ENCODE results near the gene CDCP2.
"Not testable (repeated sequence)": the region's sequence is repeated elsewhere in the genome, so short reads cannot be mapped to it uniquely, and the experiment has no call there.

Gene CDCP2

DNA sequence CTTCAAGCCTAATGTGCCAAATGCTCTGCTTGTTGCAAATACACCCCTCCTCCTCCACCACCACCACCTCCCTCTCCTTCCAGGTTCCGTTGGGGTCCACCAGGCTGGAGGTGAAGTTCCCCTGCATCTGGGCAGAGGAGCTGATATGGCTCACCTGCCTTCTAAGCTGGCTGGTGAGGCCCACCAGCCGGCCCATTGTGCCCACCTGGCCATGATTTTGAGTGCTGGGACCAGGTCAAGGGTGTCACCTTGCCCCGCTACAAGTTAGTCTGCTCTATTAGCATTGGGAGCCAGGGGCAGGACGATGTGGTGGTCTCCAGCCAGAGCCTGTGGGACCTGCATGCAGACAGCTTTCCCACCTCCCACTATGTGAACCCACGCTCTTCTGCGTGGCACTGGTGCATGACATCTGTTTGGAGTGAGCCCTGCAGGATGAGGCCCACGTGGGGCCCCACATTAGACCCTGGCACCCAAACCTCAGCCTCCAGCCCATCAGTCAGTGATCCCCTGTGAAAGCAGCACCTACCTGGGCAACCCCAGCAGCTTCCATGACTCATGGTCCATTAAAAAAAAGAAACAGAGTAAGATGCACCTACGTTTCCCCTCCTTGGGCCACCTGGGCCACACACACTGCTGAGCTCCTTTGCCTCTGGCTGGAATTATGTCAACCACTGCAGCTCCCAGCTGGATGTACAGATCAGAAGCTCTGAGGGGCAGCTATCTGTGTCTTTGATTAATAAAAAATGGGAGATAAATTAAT, 15.6 kb upstream of the CDCP2 start:
- no peak for DNase-seq (ENCODE audit: low read depth in 2 of 2)

DNA sequence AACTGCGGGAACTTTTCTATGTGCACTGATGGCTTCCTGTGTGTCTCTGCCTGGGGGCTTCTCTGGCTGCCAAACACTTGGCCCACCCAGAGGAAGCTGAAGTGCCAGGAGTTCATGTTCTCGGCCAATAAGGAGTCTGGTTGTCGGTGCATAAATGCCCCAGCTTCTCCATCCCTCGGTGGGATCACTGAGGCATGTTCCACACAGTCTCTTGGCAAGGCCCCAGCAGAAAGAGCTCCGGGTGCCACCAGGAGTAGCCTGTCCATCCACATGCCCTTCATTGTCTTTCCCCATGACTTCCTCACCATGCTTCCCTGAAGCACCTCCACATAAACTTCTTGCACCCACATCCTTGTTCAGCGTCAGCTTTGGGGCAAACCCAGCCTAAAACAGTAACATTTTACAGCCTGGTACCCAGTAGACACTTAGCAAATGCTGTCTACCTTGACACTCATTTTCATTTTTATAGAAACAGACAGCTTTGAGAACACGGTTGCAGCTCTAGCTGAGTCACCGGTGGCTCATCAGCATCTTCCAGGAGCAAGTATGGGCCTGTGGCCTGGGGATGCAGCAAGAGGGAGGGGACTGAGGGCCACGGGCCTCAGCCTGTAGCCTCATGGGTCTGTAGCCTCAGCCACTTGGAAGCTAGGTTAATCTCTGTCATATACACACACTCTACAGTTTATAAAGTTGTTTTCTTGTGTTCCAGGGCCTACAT, 14.8 kb upstream of the CDCP2 start:
- DNase-seq (ENCODE audit: low read depth in 2 of 2), result no peak

GRCh38 chr1:54166357-54166756, 13.6 kb upstream of the CDCP2 start:
- DNase-seq (ENCODE audit: low read depth in 2 of 2), result not testable (repeated sequence)

GRCh38 chr1:54165146-54165545, 12.3 kb upstream of the CDCP2 start:
- no peak for DNase-seq (ENCODE audit: low read depth in 2 of 2)

GRCh38 chr1:54163573-54163972, 10.8 kb upstream of the CDCP2 start:
- no peak for DNase-seq (ENCODE audit: low read depth in 2 of 2)

- DNase-seq (ENCODE audit: low read depth in 2 of 2), result no peak
Measured at GRCh38 chr1:54163051-54163450, 10.3 kb upstream of the CDCP2 start.

DNA sequence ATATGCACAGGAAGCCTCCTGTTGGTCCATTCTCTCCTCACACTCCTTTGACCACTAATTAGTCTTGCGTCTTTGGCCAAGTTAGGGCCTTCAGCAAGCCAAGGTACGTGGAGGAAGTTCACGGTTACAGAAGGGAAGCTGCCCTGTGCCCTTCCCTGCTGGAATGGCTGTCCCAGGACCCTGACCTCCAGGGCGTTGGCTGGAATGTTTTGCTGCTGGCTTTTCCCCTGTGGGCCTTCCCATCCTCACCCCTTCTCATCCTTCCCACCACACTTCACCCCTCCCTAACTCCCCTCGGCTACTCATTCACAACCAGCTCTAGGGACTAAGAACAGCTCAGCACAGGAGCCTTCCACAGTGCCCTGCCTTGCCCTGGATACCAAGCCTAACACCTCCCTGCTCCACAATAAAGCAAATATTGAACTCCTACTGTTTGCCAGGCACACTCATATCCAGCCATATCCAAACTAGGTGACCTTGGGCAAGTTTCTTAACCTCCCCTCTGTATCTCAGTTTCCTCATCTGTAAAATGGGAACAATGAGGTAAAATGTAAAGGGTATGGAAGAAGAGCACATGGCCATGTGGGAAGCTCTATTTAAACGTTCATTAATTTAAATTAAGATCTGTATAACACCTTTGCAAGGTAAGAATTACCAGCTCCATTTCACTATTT, 8.8 kb upstream of the CDCP2 start:
- no peak for DNase-seq (ENCODE audit: low read depth in 2 of 2)

DNA sequence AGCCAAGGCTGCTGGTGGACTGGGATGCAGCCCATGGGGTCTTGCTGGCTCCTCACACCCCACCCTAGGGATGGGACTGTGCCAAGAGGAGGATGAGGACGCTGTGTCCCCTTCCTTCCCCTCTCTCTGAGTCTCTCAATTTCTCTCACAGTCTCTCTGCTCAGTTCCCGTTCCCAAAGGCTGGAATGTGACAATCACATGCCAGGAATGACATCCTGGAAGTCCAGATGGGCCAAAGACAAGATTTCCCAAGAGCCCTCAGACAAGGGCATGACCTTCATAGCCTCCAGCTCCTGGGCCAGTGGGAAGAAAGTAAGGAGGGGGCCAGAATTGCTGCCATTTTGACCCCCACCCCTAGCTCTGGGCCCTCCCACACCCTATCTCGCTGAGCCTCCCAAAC, 7.6 kb upstream of the CDCP2 start:
- no peak for DNase-seq (ENCODE audit: low read depth in 2 of 2)

DNA sequence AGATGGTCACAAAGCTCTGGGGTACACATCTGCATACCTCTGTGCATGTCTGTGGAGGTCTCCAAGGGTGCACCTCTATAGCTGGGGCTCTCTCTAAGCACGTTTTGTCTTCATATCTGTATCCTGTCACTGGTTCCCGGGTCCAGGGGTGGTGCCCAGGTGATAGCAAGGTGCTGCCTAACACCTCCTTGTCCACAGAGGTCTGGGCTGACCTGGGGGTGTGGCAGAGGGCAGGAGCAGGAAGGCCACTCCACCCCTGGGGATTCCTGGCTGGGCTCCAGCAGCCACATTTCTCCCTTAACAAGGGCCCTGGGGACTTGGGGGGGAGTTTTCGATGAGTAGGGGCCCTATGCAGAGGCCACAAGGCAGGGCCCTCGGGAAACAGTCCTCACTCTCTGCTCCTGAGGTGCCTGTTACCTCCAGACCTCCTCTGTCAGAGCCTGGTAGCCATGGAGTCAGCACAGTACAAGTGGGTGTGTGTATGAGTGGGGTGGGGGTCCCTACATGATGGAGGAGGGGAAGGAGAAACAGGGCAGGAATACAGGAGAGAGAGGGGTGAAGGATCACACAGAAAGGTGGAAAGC, 7.0 kb upstream of the CDCP2 start:
- DNase-seq (ENCODE audit: low read depth in 2 of 2), result no peak

DNA sequence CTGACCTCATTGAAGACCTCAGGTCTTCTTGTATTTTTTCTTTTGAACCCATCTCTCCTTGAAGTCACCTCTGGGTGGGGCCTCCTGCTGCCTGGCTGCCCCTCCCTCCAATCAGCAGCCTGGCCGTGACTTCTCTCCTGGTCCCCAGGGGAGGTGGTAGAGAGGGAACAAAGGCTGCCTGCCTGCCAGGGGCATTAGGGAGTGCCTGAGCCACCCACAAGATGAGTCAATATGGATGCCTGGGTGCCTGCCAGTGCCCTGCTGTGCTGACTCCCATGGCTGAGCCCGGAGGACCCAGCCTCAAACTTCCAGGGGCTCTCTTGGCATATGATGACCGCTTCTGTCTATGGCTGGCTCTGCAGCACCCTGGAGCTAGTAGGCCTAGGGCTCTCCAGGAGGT, 5.3 kb upstream of the CDCP2 start:
- DNase-seq (ENCODE audit: low read depth in 2 of 2), result no peak

DNA sequence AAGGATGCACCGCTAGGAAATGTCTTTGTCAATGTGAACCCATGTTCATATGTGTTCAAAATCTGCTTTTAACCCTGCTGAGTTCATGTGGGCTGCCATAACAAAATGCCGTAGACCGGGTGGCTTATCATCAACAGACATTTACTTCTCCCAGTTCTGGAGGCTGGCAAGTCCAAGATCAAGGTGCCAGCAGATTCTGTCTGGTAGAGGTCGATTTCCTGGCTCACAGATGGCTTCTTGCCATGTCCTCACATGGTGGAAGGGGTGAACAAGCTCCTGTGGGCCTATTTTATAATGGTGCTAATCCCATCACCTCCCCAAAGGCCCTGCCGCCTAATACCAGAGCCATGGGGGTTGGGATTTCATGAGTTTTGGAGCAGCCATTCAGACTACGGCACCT, 4.6 kb upstream of the CDCP2 start:
- no peak for DNase-seq (ENCODE audit: low read depth in 2 of 2)

- no peak for DNase-seq (ENCODE audit: low read depth in 2 of 2)
Measured at GRCh38 chr1:54156986-54157385, 4.2 kb upstream of the CDCP2 start.

GRCh38 chr1:54156201-54156600, 3.4 kb upstream of the CDCP2 start:
- DNase-seq (ENCODE audit: low read depth in 2 of 2), result no peak

- no peak for DNase-seq (ENCODE audit: low read depth in 2 of 2)
Measured at GRCh38 chr1:54153535-54154439, 987 bp upstream of the CDCP2 start.

DNA sequence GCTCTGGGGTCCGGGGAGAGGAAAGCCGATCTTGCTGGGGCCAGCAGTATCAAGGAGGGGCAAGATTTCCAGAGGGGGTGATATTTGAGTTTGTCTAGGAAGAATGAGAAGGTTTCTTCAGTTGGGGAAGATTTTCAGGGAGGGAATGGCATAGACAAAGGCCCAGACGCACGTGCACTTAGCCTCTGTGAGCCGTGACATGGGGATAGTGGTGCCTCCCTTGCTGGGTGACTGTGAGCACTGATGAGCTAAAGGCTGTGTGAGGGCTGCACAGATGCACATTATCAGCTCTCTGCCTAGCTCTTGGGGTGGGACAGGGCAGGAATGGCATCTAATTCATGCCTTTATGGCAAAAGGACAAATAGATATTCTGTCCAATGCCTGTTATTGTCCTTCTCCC, 1.8 kb downstream of the CDCP2 start:
- DNase-seq (ENCODE audit: low read depth in 2 of 2), result no peak

DNA sequence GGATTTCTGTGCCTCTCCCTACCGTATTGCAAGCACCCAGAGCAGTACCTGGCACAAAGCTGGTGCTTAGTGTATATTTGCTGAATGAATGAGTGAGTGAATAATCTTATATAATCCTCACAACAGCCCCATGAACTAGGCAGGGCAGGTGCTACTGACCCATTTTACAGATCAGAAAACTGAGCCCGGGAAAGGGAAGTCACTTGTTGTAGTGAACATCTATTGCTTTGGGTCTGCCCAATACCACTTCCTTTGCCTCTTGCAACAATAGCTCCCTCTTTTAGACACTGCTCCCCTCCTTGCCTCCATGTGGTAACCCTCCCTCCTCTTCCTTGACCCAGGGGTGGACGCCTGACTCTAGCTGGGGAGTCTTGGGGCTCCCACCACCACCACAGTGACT, 3.1 kb downstream of the CDCP2 start:
- DNase-seq (ENCODE audit: low read depth in 2 of 2), result no peak

GRCh38 chr1:54144366-54144765, 8.4 kb downstream of the CDCP2 start:
- no peak for DNase-seq (ENCODE audit: low read depth in 2 of 2)

DNA sequence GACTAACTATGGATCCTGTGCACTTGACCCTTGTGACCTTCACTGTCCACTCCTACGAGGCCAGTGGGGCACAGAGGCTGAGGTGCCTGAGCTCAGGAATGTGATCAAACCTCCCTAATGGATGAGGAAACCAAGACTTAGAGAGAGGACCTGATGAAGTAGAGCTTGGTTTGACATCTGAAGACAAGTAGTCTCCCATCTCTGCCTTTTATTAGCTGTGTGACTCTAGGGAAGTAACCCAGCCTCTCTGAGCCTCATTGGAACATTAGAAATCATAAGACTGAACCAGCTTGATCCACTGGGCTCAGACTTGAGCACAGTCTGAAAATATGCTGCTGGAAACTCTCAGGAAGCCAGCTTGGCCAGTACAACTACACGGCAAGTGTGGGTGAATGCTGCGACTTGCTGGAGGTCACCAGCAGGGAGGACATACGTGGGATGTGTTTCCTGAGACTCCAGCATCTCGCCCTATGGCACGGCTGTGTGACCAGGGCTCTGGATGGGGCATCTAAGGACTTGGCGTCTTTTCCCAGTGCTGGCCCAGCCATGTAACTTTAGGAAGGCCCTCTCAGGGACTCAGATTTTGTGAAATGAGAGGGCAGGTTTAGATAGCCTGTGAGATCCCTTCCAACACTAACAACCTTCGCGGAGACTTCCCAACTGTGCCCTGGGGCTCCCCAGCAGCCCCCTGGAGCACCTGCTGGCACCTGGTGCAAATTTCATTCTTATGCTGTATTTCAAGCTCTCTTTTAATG, 10.5 kb downstream of the CDCP2 start:
- no peak for DNase-seq (ENCODE audit: low read depth in 2 of 2)

DNA sequence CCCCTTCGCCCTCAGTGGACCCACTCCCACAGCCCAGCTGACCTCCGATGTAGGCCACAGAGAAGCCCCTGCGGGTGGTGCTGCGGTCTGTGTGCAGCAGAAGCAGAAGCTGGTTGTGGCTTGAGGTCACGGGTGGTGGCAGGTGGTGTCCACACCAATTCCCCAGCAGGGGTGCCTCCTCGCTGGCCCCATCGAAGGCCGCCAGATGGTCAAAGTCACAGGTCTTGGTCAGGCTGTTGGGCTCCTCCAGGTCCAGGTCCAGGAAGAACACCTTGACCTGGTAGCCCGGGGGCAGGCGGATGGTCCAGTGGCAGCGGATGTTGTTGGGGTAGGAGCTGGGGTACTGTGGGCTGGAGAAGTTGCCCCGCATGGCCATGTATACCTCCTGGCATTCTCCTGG, 13.1 kb downstream of the CDCP2 start:
- no peak for DNase-seq (ENCODE audit: low read depth in 2 of 2)

GRCh38 chr1:54138994-54139393, 13.8 kb downstream of the CDCP2 start:
- no peak for DNase-seq (ENCODE audit: low read depth in 2 of 2)

DNA sequence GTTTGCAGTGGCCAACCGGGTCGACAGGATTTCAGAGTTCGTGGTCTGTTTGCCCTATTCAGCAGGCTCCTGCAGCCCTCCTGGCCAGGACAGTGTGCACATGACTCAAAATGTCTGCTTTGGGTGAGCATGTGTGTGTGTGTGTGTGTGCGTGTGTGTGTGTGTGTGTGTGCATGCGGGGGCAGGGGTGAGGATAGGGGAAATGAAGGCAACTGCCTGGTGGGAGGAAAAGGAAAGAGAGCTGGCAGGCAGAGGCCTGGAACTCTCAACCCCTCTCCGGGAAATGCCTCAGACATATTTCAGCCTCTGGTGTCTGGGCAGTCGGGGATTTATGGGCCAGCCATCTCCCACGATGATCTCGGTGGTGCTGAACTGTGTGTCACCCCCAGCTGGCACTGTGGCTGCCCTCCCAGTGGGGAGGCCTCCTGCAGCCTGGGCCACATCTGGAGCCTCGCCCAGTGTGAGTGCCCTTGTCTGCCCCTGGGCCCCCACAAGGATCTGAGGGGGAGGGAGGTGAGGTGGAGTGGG, 15.2 kb downstream of the CDCP2 start:
- no peak for DNase-seq (ENCODE audit: low read depth in 2 of 2)

Measured in activated CD4-positive, alpha-beta T cell treated with anti-CD3 and anti-CD28 coated beads for 24 hours (primary cell).